Cardiac muscle cell (in vitro differentiated cells and primary cell): Measurements from ENCODE around the gene SFRP4. TPM values are rescaled to one million over a fixed set of nuclear protein-coding genes. Genes with fewer than 3 reads are reported as not detected.
A peak's percentile ranks its signal among the peaks of the same experiment; 100 is the strongest.

Source experiments
- DNase-seq, 2 donors: peaks; one replicate each; pipeline versions ENCODE4 v3.0.0 to v3.0.0-alpha.2; 2010 to 2017; ENCODE audit warnings: low read depth in 1 of 2, low spot score in 1 of 2
- H3K27ac ChIP-seq: fragments of 200-600 bp; sonication (generic); 2 replicates; pipeline ENCODE4 v1.5.1; 2016
- H3K27me3 ChIP-seq: fragments of 200-600 bp; sonication (generic); 2 replicates; pipeline ENCODE4 v1.6.0; 2016; ENCODE audit warnings: control low read depth
- H3K36me3 ChIP-seq: fragments of 200-600 bp; sonication (generic); 2 replicates; pipeline ENCODE4 v1.5.1; 2016; ENCODE audit warnings: control low read depth
- H3K4me1 ChIP-seq: fragments of 200-600 bp; sonication (generic); 2 replicates; pipeline ENCODE4 v1.8.1; 2017; ENCODE audit warnings: low read depth, mild to moderate bottlenecking, mixed run types
- H3K4me3 ChIP-seq: fragments of 200-600 bp; sonication (generic); 2 replicates; pipeline ENCODE4 v1.5.1; 2016; ENCODE audit warnings: mild to moderate bottlenecking
- H3K9me3 ChIP-seq: fragments of 200-600 bp; sonication (generic); 2 replicates; pipeline ENCODE4 v1.5.1; 2017; ENCODE audit warnings: low read depth, mild to moderate bottlenecking, control low read depth
- polyA plus RNA-seq: library from polyadenylated mRNA; unstranded; fragments of >200 nt; fragmentation: Nextera tagmentation; extraction: Ambion mirVana; gene quantifications from 2 replicates; pipeline ENCODE4 v1.2.1, GENCODE V29; 2016
- total RNA-seq: library from RNA; depleted of rRNA; stranded (reverse); fragments of >200 nt; gene quantifications from 2 replicates; pipeline ENCODE4 v1.2.3, GENCODE V29; 2016
- TF ChIP-seq, protein P1 (sequence below): IDR thresholded peaks from 2 replicates; pipeline ENCODE4 v1.5.1; 2012; ENCODE audit warnings: low read depth, mild to moderate bottlenecking, low read length

The SFRP4 gene
- total and polyA plus RNA-seq, 2 experiments from 2014 or later = 4.7 to 8.6 TPM

DNA sequence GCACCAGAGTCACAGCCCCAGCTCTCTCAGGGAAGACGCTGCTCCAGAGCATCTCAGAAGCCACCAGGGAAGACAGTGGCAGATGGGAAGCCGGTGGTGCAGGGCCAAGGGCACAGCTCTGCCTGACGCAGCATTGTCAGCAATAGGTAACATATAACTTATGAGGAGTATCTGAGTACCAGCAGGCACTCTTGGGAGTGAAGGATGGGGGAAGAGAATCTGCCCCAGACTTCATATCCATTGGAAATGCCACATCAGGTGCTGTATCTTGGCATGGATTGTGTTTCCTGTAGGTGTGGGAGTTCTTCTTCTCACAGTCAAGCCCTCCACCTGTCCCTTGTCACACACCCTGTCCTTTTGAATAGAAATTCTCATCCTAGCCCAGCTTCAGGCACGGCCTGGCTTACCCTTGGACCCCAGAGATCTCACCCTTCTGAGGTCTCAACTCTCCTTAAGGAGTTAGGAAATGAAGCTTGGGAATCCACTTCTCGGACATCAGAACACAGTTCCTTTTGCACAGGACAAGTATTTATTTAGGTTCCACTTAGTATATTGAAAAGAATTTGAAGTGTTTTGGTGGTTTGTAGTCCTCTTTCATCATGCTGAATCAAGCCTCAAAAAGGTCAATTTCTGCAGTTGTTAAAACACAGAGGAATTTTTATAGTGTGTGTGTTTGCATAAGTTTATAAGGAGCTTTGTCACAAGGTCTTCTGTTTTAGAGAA, 13.8 kb upstream of the SFRP4 start:
- DNase-seq = no peak
- peak overlapping the region; percentile 82 for H3K27ac ChIP-seq
- H3K9me3 ChIP-seq = no peaks in the 10 kb centered on the region
- peaks cover 17% of the 10 kb centered on the region for H3K4me1 ChIP-seq
- H3K4me3 ChIP-seq = no peak overlapping the region
- H3K27me3 ChIP-seq = no peaks in the 10 kb centered on the region
- TF ChIP-seq, protein P1, sequence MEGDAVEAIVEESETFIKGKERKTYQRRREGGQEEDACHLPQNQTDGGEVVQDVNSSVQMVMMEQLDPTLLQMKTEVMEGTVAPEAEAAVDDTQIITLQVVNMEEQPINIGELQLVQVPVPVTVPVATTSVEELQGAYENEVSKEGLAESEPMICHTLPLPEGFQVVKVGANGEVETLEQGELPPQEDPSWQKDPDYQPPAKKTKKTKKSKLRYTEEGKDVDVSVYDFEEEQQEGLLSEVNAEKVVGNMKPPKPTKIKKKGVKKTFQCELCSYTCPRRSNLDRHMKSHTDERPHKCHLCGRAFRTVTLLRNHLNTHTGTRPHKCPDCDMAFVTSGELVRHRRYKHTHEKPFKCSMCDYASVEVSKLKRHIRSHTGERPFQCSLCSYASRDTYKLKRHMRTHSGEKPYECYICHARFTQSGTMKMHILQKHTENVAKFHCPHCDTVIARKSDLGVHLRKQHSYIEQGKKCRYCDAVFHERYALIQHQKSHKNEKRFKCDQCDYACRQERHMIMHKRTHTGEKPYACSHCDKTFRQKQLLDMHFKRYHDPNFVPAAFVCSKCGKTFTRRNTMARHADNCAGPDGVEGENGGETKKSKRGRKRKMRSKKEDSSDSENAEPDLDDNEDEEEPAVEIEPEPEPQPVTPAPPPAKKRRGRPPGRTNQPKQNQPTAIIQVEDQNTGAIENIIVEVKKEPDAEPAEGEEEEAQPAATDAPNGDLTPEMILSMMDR = no peak
- H3K36me3 ChIP-seq = no peaks in the 10 kb centered on the region

GRCh38 chr7:37928878-37929277, 12.3 kb upstream of the SFRP4 start:
- Histone ChIP-seq H3K27me3 (no peaks in the 10 kb centered on the region), H3K36me3 (no peaks in the 10 kb centered on the region), H3K4me3 (no peak overlapping the region), H3K27ac (peak overlapping the region; percentile 82), H3K4me1 (peaks cover 17% of the 10 kb centered on the region), H3K9me3 (no peaks in the 10 kb centered on the region)
- TF ChIP-seq, protein P1 = no peak
- peak in 1 of 2 donors; percentile 21 for DNase-seq

DNA sequence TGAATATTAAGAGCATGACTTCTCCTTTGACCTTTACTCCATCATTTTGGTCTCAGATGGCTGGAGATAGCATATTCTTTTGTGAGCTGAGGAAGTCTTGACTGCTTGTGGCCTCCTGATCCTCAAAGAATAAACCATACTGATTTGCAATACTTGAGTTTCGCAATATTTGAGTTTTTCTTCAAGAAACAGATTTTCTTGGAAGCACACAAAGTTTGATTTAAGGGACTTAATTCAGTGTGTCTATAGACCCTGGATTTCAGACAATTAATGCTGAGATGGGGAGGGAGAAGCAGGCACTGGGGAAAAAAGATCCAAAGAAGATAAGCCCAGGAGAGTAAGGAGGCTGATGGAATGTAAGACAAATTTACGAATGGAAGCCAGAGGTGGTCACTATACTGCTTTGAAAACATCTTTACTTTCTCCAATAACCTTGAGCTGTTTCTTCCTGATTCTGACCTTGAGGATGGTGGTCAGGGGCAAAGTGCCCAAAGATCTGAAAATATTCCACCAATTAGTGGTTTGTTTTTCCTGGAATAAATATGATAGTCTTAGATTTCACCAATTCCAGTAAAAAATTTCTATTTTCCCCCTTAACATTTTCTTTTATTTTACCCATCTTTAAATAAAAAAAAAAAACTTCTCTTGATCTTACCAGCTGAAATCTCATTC, 11.3 kb upstream of the SFRP4 start:
- DNase-seq = peak in 1 of 2 donors; percentile 48

GRCh38 chr7:37925620-37926019, 9.0 kb upstream of the SFRP4 start:
- TF ChIP-seq, protein P1 = no peak
- Histone ChIP-seq H3K4me3 (no peak overlapping the region), H3K27ac (no peak overlapping the region), H3K36me3 (no peaks in the 10 kb centered on the region), H3K9me3 (no peaks in the 10 kb centered on the region), H3K27me3 (no peaks in the 10 kb centered on the region), H3K4me1 (peaks cover 25% of the 10 kb centered on the region)
- no peak for DNase-seq

More for the DNA sequence above, 11.3 kb upstream of the SFRP4 start:
- Histone ChIP-seq H3K27ac (peak overlapping the region; percentile 6), H3K9me3 (no peaks in the 10 kb centered on the region), H3K36me3 (no peaks in the 10 kb centered on the region), H3K4me1 (peaks cover 17% of the 10 kb centered on the region), H3K4me3 (no peak overlapping the region), H3K27me3 (no peaks in the 10 kb centered on the region)
- TF ChIP-seq, protein P1 = no peak

GRCh38 chr7:37924491-37925041, 7.9 kb upstream of the SFRP4 start:
- no peak for DNase-seq
- Histone ChIP-seq H3K9me3 (no peaks in the 10 kb centered on the region), H3K4me1 (peaks cover 23% of the 10 kb centered on the region), H3K36me3 (no peaks in the 10 kb centered on the region), H3K27me3 (peaks cover 2% of the 10 kb centered on the region), H3K4me3 (no peak overlapping the region), H3K27ac (no peak overlapping the region)
- TF ChIP-seq, protein P1 = no peak
